ENCODE measurements around the gene ARHGAP10. TPM values are rescaled to one million over a fixed set of nuclear protein-coding genes. Genes with fewer than 3 reads are reported as not detected.

The ARHGAP10 gene
- total RNA-seq, 3 donors from 2014 or later (not counting 1 experiment from before 2014, with no cell fraction given) = 13.9 to 28.7 (median 23.2) TPM

DNA sequence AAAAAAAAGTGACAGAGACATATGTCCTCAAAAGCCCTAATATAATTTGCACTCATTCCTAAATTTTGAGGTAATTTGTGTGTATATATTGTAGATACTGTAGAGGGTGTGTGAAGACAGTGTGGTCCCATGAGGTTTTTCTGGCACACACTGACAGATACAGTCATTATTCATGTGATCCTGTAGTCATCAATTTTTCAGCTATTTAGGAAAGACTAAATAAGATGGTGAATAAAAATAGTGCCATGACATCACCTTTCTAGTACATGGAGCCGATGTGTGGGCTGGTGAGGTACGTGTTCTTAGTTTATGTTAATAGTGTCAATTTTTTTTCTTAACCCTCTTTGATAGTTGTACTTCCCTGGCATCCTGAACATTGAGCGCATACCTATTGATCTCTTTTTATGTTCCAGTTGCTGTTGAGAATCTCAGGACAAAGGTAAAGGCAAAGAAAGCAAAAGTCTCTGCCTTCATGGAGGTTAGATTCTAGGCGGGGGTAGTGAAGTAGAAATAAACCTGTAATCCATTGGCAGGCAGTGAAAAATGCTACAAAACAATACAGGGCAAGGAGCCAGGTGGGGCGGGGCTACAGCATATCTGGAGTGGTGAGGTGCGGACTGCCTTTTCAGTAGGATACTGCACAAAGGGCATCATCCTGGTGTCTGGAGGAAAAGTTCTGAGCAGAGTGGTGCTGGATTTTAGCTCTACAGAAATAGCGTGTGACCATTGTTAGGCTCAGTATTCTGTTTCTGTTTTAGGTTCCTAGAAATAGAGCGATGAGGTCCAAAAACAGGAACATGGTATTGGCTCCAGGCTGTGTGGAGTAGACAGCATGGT, 93.8 kb downstream of the ARHGAP10 start:
- Mint-ChIP-seq H3K9me3 (no peaks in the 10 kb centered on the region), H3K4me1 (peaks cover 77 to 78% of the 10 kb centered on the region in 2 donors), H3K36me3 (no peaks in the 10 kb centered on the region), H3K27me3 (ENCODE audit: low read depth in 2 of 2) (no peaks in the 10 kb centered on the region), H3K4me3 (no peak overlapping the region), H3K27ac (peak overlapping the region in 1 of 2 donors; percentile 81)
- intact Hi-C loops (cut with micrococcal nuclease) = no loop called here
- no peaks in the 10 kb centered on the region for H3K27me3 ChIP-seq (ENCODE audit: control insufficient read depth, insufficient read depth, low read length)
- peaks cover 18% of the 10 kb centered on the region for H3K4me1 ChIP-seq (ENCODE audit: control insufficient read depth, insufficient read depth, low read length)
- H3K27ac ChIP-seq (ENCODE audit: low read length) = no peak overlapping the region
- no peaks in the 10 kb centered on the region for H3K36me3 ChIP-seq (ENCODE audit: control insufficient read depth, insufficient read depth, low read length)
- 92% methylated on average over 8 of the region's 8 CpGs for WGBS (ENCODE audit: insufficient coverage)
- no peaks in the 10 kb centered on the region for H3K9me3 ChIP-seq (ENCODE audit: control insufficient read depth, insufficient read depth, low read length)
- DNase-seq (no peak), ATAC-seq (no peak)
- H3K4me3 ChIP-seq (ENCODE audit: low read length) = no peak overlapping the region
- no peak for TF ChIP-seq CTCF (IDR thresholded peaks at IDR 0.05)

GRCh38 chr4:147826288-147826646, 94.4 kb downstream of the ARHGAP10 start:
- WGBS (ENCODE audit: insufficient coverage) = 92% methylated on average over 5 of the region's 5 CpGs
- H3K4me3 ChIP-seq (ENCODE audit: low read length) = no peak overlapping the region
- intact Hi-C loops (cut with micrococcal nuclease) = no loop called here
- H3K4me1 ChIP-seq (ENCODE audit: control insufficient read depth, insufficient read depth, low read length) = peaks cover 15% of the 10 kb centered on the region
- TF ChIP-seq CTCF (IDR thresholded peaks at IDR 0.05) = no peak
- no peak overlapping the region for H3K4me3 Mint-ChIP-seq
- DNase-seq (no peak), ATAC-seq (no peak)
- no peaks in the 10 kb centered on the region for H3K9me3 Mint-ChIP-seq
- H3K4me1 Mint-ChIP-seq = peaks cover 77 to 78% of the 10 kb centered on the region in 2 donors
- no peak overlapping the region for H3K27ac Mint-ChIP-seq
- no peak overlapping the region for H3K27ac ChIP-seq (ENCODE audit: low read length)
- H3K9me3 ChIP-seq (ENCODE audit: control insufficient read depth, insufficient read depth, low read length) = no peaks in the 10 kb centered on the region
- no peaks in the 10 kb centered on the region for H3K27me3 ChIP-seq (ENCODE audit: control insufficient read depth, insufficient read depth, low read length)
- no peaks in the 10 kb centered on the region for H3K36me3 Mint-ChIP-seq
- H3K36me3 ChIP-seq (ENCODE audit: control insufficient read depth, insufficient read depth, low read length) = no peaks in the 10 kb centered on the region
- no peaks in the 10 kb centered on the region for H3K27me3 Mint-ChIP-seq (ENCODE audit: low read depth in 2 of 2)

GRCh38 chr4:147828331-147828905, 96.5 kb downstream of the ARHGAP10 start:
- Histone ChIP-seq H3K9me3 (ENCODE audit: control insufficient read depth, insufficient read depth, low read length) (no peaks in the 10 kb centered on the region), H3K4me3 (ENCODE audit: low read length) (no peak overlapping the region), H3K4me1 (ENCODE audit: control insufficient read depth, insufficient read depth, low read length) (peaks cover 18% of the 10 kb centered on the region), H3K27me3 (ENCODE audit: control insufficient read depth, insufficient read depth, low read length) (no peaks in the 10 kb centered on the region), H3K27ac (ENCODE audit: low read length) (no peak overlapping the region), H3K36me3 (ENCODE audit: control insufficient read depth, insufficient read depth, low read length) (no peaks in the 10 kb centered on the region)
- TF ChIP-seq CTCF (IDR thresholded peaks at IDR 0.05) = no peak
- peaks cover 75 to 80% of the 10 kb centered on the region in 2 donors for H3K4me1 Mint-ChIP-seq
- H3K36me3 Mint-ChIP-seq = no peaks in the 10 kb centered on the region
- DNase-seq (no peak), ATAC-seq (no peak)
- intact Hi-C loops (cut with micrococcal nuclease) = no loop called here
- H3K9me3 Mint-ChIP-seq = no peaks in the 10 kb centered on the region
- H3K27me3 Mint-ChIP-seq (ENCODE audit: low read depth in 2 of 2) = no peaks in the 10 kb centered on the region
- H3K27ac Mint-ChIP-seq = peak overlapping the region in 1 of 2 donors; percentile 19
- 80% methylated on average over 1 of the region's 3 CpGs for WGBS (ENCODE audit: insufficient coverage)
- no peak overlapping the region for H3K4me3 Mint-ChIP-seq
